PC-3 (cell line): Measurements from ENCODE around the gene CDH11. TPM values are rescaled to one million over a fixed set of nuclear protein-coding genes. Genes with fewer than 3 reads are reported as not detected.

Experiments
- ATAC-seq: fragments of 200-7000 bp; cut with Tn5 transposase; 2 replicates; pipeline ENCODE4 v1.9.1; 2020; ENCODE audit warnings: mild to moderate bottlenecking, moderate library complexity
- BruUV-seq: library from RNA; stranded (reverse); fragments of 400-500 nt; replicated peaks from 2 replicates; lab custom pipeline; 2021; lab: Mats Ljungman, UMichigan
- CTCF ChIA-PET: fragments of 300-600 bp; sonication (Branson Sonifier 250); formaldehyde crosslinking; loops from one replicate; lab custom pipeline; 2022; ENCODE audit warnings: antibody characterized with exemption; lab: Charles Lee
- POLR2A ChIA-PET: fragments of 300-600 bp; sonication (Branson Sonifier 250); formaldehyde crosslinking; loops from one replicate; lab custom pipeline; 2022; ENCODE audit warnings: antibody characterized with exemption; ENCODE audit not compliant: unreplicated experiment; lab: Charles Lee
- DNase-seq: peaks from one replicate; pipeline ENCODE4 v3.0.0-alpha.2; 2015
- H2AFZ ChIP-seq: fragments of 300-600 bp; sonication (generic); 2 replicates; pipeline ENCODE4 v1.6.0; 2016; ENCODE audit warnings: antibody characterized with exemption, low read length
- H3F3A ChIP-seq: fragments of 300-600 bp; sonication (generic); one replicate; pipeline ENCODE4 v1.6.0; 2017; ENCODE audit warnings: antibody characterized with exemption, low read length, control low read depth, mild to moderate bottlenecking; ENCODE audit not compliant: unreplicated experiment
- H3K27ac ChIP-seq: fragments of 300-600 bp; sonication (generic); 2 replicates; pipeline ENCODE4 v1.5.1; 2016; ENCODE audit warnings: mild to moderate bottlenecking, low read length
- H3K27me3 ChIP-seq: fragments of 300-600 bp; sonication (generic); 2 replicates; pipeline ENCODE4 v1.6.1; 2016; ENCODE audit warnings: low read length, mixed read lengths
- H3K36me3 ChIP-seq: fragments of 300-600 bp; sonication (generic); 2 replicates; pipeline ENCODE4 v1.6.1; 2016; ENCODE audit warnings: low read depth, mixed run types, low read length, mixed read lengths
- H3K4me1 ChIP-seq: fragments of 300-600 bp; sonication (generic); 2 replicates; pipeline ENCODE4 v1.5.1; 2016; ENCODE audit warnings: low read length; ENCODE audit not compliant: insufficient read depth
- H3K4me2 ChIP-seq: fragments of 300-600 bp; sonication (generic); 2 replicates; pipeline ENCODE4 v1.6.0; 2016; ENCODE audit warnings: low read length
- H3K4me3 ChIP-seq: fragments of 300-600 bp; sonication (generic); 2 replicates; pipeline ENCODE4 v1.5.1; 2016; ENCODE audit warnings: mild to moderate bottlenecking, low read length, mixed read lengths
- H3K79me2 ChIP-seq: fragments of 300-600 bp; sonication (generic); 2 replicates; pipeline ENCODE4 v1.6.1; 2017; ENCODE audit warnings: low read length, mixed read lengths
- H3K9ac ChIP-seq: fragments of 300-600 bp; sonication (generic); 2 replicates; pipeline ENCODE4 v1.6.0; 2016; ENCODE audit warnings: mild to moderate bottlenecking, low read length
- H3K9me2 ChIP-seq: fragments of 300-600 bp; sonication (generic); replicated peaks from 2 replicates; pipeline ENCODE4 v1.6.1; 2016; ENCODE audit warnings: mixed run types, low read length, mixed read lengths
- H3K9me3 ChIP-seq: fragments of 300-600 bp; sonication (generic); 2 replicates; pipeline ENCODE4 v1.6.1; 2016; ENCODE audit warnings: low read length, mixed read lengths
- H4K20me1 ChIP-seq: fragments of 300-600 bp; sonication (generic); 2 replicates; pipeline ENCODE4 v1.6.1; 2016; ENCODE audit warnings: low read length, mixed read lengths
- EZH2 ChIP-seq: fragments of 300-600 bp; sonication (generic); IDR thresholded peaks from one replicate; pipeline ENCODE4 v1.6.1; 2017; ENCODE audit warnings: antibody characterized with exemption, mild to moderate bottlenecking, low read length; ENCODE audit not compliant: unreplicated experiment
- EZH2phosphoT487 ChIP-seq: fragments of 300-600 bp; sonication (generic); IDR thresholded peaks from 2 replicates; pipeline ENCODE4 v1.6.1; 2018; ENCODE audit warnings: mild to moderate bottlenecking, antibody characterized with exemption, low read length, borderline replicate concordance
- intact Hi-C: fragments of 100-400 bp; cut with micrococcal nuclease; formaldehyde crosslinking; loops from 2 replicates; pipeline ENCODE4 v1.9.0; 2023
- total RNA-seq: library from RNA; depleted of rRNA; stranded (reverse); fragments of >200 nt; gene quantifications from 2 replicates; pipeline ENCODE4 v1.2.3, GENCODE V29; 2014
- TF ChIP-seq, protein P1 (sequence below): fragments of 300-600 bp; sonication (generic); conservative IDR thresholded peaks from 2 replicates; pipeline ENCODE4 v1.5.1; 2017; ENCODE audit warnings: antibody characterized with exemption, low read depth, mild to moderate bottlenecking, low read length

CDH11 gene
- total RNA-seq, 1 experiment from 2014 or later: 172 TPM

DNA sequence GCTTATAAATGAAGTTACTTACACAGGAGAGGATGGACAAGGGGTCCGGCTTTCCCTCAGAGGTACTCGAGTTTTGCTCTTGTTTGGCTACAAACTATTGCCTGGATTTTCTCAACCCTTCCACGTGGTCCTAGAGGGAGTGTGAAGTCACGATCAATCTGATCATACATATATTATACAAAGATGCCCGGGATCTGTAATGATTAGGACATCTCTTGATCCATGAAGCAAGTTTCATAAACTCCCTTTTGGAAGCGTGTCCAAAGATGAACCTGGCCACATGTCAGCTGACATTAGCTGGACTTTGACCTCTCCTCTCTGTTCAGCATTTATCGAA lies 2.3 kb upstream of the CDH11 start:
- ATAC-seq (no peak), DNase-seq (no peak)
- TF ChIP-seq, protein P1, sequence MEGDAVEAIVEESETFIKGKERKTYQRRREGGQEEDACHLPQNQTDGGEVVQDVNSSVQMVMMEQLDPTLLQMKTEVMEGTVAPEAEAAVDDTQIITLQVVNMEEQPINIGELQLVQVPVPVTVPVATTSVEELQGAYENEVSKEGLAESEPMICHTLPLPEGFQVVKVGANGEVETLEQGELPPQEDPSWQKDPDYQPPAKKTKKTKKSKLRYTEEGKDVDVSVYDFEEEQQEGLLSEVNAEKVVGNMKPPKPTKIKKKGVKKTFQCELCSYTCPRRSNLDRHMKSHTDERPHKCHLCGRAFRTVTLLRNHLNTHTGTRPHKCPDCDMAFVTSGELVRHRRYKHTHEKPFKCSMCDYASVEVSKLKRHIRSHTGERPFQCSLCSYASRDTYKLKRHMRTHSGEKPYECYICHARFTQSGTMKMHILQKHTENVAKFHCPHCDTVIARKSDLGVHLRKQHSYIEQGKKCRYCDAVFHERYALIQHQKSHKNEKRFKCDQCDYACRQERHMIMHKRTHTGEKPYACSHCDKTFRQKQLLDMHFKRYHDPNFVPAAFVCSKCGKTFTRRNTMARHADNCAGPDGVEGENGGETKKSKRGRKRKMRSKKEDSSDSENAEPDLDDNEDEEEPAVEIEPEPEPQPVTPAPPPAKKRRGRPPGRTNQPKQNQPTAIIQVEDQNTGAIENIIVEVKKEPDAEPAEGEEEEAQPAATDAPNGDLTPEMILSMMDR: no peak
- TF ChIP-seq EZH2 (no peak), EZH2phosphoT487 (no peak)
- peak overlapping the region; percentile 76 for H3K9ac ChIP-seq
- H3F3A ChIP-seq: peaks cover 4% of the 10 kb centered on the region
- no peaks in the 10 kb centered on the region for H3K27me3 ChIP-seq
- intact Hi-C loops: loop anchor here (2.0 to 10.0 kb wide), 5 partner anchors 251 to 1148 kb away; no protein-coding TSS in a partner anchor
- peaks cover 57% of the 10 kb centered on the region for H3K79me2 ChIP-seq
- no peaks in the 10 kb centered on the region for H3K36me3 ChIP-seq
- H2AFZ ChIP-seq: peak overlapping the region; percentile 94
- 0 out of 2 replicates have a peak, but pooled peaks cover 7% of the 10 kb centered on the region for H4K20me1 ChIP-seq
- no peaks in the 10 kb centered on the region for H3K9me2 ChIP-seq
- H3K4me2 ChIP-seq: peak overlapping the region; percentile 93
- H3K4me1 ChIP-seq: peaks cover 13% of the 10 kb centered on the region; the same call in 1 of the 2 replicates
- POLR2A ChIA-PET: no interaction called here
- no TSS peak for BruUV-seq
- no peaks in the 10 kb centered on the region for H3K9me3 ChIP-seq
- CTCF ChIA-PET: no interaction called here
- H3K27ac ChIP-seq: no peak overlapping the region
- H3K4me3 ChIP-seq: peak overlapping the region; percentile 90

DNA sequence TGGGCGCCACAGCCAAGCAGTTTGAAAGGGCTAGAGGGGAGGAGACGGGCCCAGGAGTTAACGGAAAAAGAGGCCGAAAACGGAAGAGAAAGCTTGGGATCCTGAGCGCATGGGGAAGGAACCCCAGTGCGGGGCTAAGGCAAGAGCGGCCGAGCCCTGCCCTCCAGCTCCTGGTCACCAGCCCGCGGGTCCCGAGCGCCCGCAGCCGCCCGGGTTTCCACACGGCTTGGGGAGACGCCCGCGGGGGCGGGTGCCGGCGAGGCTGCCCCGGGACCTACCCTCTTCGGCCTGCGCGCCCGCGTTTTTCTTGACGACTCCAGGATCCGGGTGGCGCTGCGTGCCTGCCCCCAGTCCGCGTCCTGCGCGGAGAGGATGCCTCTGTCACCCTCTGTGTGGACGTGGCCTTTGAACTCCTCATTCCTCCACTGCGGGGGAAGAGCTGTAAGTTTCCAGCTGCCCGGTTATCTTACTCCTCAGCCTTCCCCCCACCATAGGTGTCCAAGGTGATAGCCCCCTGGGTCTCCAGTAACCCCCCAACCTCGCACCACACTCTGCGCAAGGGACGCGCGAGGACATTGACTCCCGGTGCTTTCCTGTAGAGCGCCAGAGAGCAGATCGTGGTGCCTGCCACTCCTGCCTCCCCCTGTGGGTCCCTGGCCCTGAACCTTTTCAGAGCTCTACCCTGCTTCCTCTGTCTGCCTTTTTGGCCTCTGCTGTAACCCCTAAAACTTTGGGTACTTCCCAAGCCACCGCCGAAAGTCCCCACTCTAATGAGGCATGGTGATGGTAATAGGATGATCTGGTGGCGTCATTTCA lies 1.7 kb upstream of the CDH11 start:
- CTCF ChIA-PET: no interaction called here
- peak overlapping the region; percentile 64 for H3K27ac ChIP-seq

DNA sequence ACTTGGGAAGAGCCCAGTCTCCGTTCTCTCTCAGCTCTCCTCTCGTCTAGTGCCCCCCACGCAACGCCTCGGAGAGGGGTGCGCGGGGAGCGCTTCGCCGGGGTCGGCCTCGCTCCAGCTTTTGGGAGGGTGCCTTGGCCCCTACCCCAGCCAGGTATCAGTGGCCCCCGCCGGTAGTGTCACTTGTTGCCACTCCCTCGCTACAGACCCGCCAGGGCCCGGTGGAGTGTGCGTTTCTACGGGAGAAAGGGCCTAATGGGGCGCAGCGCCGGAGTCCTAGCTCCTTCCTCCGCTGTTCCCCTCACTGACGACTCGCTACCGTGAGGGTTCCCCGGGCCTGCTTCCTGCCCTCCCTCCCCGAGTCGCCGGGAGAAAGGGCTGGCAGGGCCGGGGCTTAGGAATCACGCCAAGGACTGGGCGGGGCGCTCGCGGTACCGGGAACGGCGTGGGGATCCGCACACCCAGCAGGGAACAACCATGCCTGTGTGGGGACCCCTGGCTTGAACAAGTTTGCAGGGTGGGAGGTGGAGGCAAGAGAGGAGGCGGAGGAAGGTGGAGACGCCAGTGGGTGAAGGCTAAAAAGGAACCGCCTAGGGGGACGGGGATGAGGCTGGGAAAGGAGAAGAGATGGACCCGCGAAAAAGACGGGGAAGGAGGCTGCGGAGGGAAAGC lies 997 bp upstream of the CDH11 start:
- DNase-seq (peak; percentile 48), ATAC-seq (peak; percentile 35)
- Histone ChIP-seq H3K4me3 (peak overlapping the region; percentile 90), H3F3A (peaks cover 4% of the 10 kb centered on the region), H3K36me3 (no peaks in the 10 kb centered on the region), H3K9me3 (no peaks in the 10 kb centered on the region), H3K27me3 (no peaks in the 10 kb centered on the region), H4K20me1 (0 out of 2 replicates have a peak, but pooled peaks cover 7% of the 10 kb centered on the region), H3K9ac (peak overlapping the region; percentile 76), H3K9me2 (no peaks in the 10 kb centered on the region), H3K27ac (peak overlapping the region; percentile 64), H3K4me2 (peak overlapping the region; percentile 93), H3K4me1 (peaks cover 18% of the 10 kb centered on the region), H2AFZ (peak overlapping the region; percentile 94), H3K79me2 (peaks cover 71% of the 10 kb centered on the region)
- intact Hi-C loops: loop anchor here (2.0 to 10.0 kb wide), 6 partner anchors 152 to 1149 kb away; no protein-coding TSS in a partner anchor
- POLR2A ChIA-PET: interaction anchor here (0.6 to 1.0 kb wide), 3 partner anchors 10 to 152 kb away, joined by 3 to 6 read pairs (median 5); no protein-coding TSS in a partner anchor
- no TSS peak for BruUV-seq
- CTCF ChIA-PET: no interaction called here
- no peak for TF ChIP-seq EZH2phosphoT487
- TF ChIP-seq, protein P1: no peak
- TF ChIP-seq EZH2: no peak

More for the DNA sequence above, 1.7 kb upstream of the CDH11 start:
- H3K9ac ChIP-seq: peak overlapping the region; percentile 76
- H2AFZ ChIP-seq: peak overlapping the region; percentile 94
- H3K4me2 ChIP-seq: peak overlapping the region; percentile 93
- H3K27me3 ChIP-seq: no peaks in the 10 kb centered on the region
- no peaks in the 10 kb centered on the region for H3K9me2 ChIP-seq
- POLR2A ChIA-PET: no interaction called here
- no peaks in the 10 kb centered on the region for H3K9me3 ChIP-seq
- peaks cover 13% of the 10 kb centered on the region; the same call in 1 of the 2 replicates for H3K4me1 ChIP-seq
- H4K20me1 ChIP-seq: 0 out of 2 replicates have a peak, but pooled peaks cover 7% of the 10 kb centered on the region
- intact Hi-C loops: loop anchor here (2.0 to 10.0 kb wide), 7 partner anchors 151 to 1149 kb away; no protein-coding TSS in a partner anchor
- peaks cover 63% of the 10 kb centered on the region for H3K79me2 ChIP-seq
- peak; percentile 8 for ATAC-seq
- peak overlapping the region; percentile 90 for H3K4me3 ChIP-seq
- no peaks in the 10 kb centered on the region for H3K36me3 ChIP-seq
- TSS peak; percentile 22 for BruUV-seq
- TF ChIP-seq EZH2phosphoT487: no peak
- DNase-seq: no peak
- peaks cover 4% of the 10 kb centered on the region for H3F3A ChIP-seq
